ENCODE results near the gene ZNF236.

The ZNF236 gene

DNA sequence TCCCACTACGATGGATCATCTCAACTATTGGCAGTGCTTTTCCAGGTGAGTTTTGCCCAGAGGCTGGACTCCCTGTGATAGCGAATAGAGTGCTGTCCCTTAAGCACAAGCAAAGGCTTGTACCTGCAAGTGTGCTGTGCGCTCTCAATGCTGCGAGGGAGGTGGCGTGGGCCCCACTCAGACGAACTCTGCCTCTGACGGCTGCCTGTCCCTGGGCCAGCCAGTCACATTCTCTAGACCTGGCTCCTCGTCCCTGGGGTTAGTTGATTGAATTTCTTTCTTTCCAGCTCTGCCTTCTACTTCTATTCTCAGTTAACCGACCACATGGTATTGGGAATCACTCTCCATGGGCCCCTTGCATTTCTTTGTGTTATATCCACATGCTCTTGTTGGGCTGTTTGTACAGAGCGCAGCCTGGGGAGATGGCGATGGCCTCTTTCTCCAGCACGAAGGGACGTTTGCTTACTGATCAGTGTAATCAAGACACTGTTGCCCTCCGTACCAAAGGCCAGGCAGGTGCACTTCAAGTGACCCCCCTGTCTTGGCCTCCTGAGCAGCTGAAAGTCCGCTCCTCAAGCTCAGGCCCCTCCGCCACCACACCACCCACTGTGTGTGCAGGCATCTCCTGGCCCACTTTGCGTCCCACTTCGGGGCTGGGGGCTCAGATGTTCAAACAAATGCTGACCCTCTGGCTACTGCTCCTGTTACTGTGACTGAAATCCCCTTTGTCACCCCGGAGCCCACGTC, 151.3 kb downstream of the ZNF236 start:
- no peak for DNase-seq (ENCODE audit: low read depth)

DNA sequence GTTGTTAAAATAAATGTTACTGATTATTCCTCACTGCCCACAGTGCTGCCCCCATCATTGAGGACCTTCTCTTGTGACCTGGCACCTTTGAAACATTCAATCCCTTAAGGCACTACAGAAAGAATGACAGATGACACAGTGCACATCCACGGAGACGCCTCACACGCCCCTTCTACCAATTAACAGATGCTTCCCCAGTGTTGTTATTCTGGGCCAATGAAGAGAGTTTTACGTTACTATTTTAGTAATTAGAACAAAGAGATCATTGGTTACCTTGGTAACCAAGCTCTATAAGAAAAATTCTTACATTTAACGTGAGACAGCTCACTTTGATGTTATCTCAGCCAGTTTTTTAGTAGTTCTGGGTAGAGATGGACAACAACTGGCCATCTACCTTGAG, 152.0 kb downstream of the ZNF236 start:
- no peak for DNase-seq (ENCODE audit: low read depth)

- DNase-seq (ENCODE audit: low read depth) = no peak
Measured at GRCh38 chr18:76975577-76976110, 153.3 kb downstream of the ZNF236 start.

GRCh38 chr18:76977108-76977621, 154.8 kb downstream of the ZNF236 start:
- no peak for DNase-seq (ENCODE audit: low read depth)

- no peak for DNase-seq (ENCODE audit: low read depth)
Measured at GRCh38 chr18:76977684-76978232, 155.4 kb downstream of the ZNF236 start.

GRCh38 chr18:76978616-76979015, 156.3 kb downstream of the ZNF236 start:
- DNase-seq (ENCODE audit: low read depth) = no peak

GRCh38 chr18:76979111-76979751, 156.9 kb downstream of the ZNF236 start:
- DNase-seq (ENCODE audit: low read depth) = no peak

DNA sequence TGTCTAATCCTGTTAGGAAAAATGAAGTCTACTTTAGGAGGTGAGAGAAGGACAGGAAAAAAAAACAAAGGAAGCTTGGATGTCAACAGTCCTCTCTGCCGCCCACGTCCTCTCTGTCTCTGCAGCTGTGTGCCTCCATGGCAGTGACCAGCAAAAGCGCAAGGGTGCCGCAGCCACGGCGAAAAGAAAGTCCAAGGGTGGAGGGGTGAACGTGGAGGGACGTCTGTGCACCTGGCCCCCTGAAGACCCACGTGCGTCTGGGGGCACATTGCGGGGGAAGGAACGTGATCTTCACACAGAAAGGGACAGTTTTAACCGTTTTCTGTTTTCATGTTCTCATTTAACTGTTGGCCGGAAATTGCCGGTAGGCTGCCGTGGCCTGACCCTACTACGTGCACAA, 157.5 kb downstream of the ZNF236 start:
- no peak for DNase-seq (ENCODE audit: low read depth)

DNA sequence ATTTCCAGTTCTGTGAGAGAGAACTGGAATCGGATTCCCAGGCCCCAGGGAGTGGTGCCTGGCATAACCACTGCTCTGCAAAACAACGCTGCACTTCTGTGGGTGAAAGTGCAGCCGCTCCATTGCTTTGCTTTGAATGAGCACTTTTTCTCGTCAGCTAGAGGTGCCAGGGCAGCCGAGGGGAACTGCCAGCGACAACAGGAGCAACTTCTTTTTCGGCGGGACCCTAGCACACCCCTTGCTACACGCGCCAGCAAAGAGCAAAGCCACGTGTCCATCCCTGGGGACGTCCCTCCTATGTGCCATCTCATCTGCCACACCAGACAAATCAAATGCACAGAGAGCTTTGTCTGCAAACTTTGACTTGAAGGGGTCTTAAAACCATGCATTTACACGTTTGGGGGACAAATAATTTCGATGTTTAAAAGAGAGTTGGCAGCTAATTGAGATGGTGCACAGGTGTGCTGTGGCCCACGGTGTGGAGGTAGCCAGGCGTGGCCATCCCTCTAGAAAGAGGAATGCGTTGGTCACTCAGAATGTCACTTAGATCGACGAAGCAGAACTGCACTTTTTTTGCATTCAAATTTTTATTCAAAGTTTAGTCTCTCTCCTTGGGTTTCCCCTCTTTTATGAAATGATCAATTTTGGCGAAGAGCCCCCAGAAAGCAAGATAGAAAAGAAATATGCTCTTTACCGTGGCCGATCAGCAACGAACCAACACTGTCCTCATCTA, 158.5 kb downstream of the ZNF236 start:
- no peak for DNase-seq (ENCODE audit: low read depth)

DNA sequence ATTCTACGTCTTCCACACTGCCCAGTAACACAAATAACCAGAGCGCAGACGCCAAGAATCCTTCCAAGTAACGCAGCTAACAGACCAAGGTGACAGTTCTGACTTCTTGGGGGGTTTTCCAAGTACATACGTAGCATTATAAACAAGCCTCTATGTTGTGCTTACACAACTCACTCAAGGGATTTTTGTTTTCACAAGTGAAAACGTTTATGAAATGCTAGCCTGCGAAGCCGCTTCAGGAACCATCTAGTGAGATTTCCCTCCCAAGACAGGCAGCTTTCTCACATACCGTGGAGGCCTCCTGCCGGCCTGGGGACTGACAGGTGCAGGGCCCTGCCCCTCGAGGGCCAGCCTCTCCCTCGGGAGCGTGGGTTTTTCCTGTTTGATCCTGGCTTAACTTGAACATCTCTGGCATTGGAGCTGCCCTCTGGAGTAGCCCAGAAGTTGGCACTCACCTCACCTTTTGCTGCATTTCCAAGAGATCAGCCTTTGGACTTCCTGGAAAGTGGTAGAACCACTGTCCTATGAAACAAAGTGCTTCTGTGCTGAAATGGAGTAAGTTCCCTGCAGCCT, 159.1 kb downstream of the ZNF236 start:
- no peak for DNase-seq (ENCODE audit: low read depth)

DNA sequence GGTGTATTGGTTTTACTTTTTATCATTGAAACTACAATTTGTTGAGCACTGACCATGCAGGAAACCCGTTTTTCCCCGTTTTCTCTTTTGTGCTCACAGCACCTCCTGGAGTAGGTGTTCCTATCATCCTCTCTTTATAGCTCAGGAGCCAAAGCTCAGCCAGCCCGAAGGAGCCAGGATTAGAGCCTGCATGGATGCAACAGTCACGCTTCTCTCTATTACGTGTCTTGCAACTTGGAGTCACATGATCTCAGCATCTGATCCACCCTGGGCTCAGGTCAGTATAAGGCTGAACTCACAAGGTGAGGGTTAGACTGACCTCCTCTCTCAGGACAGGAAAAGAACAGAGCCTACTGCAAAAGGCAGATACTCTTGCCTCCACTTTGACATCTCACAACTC, 159.7 kb downstream of the ZNF236 start:
- no peak for DNase-seq (ENCODE audit: low read depth)

DNA sequence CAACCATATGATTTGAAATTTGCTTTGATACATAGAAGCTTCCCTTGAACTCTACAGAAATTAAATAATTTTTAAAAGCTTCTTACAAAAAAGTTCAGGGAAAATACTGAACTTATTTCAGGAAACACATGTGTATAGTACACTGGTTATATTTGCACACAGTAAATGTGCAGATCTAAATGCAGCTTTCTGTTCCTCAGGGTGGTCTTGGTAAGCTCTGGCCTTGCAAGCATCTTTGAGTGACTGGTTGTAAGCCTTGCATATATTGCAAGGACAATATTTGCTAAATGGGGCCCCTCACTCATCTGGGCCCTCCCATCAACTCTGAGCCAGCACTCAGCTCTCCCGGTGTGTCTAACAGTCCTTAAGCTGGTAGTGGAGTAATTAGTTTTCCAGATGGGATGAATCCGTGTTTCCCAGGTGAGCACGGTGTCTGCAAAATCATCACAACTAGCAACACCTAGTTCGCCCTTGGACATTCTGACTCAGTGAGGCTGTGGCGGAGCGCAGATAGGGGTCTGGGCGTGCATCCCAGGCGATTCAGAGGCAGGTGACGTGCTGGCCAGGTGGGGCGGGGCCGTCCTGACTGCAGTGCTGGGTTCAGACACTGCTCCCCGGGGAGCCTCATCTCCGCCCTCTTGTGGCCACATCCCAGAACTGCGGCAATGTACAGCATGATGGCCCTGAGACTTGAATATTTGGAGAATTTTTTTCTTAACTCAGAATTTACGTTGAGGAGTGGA, 160.7 kb downstream of the ZNF236 start:
- DNase-seq (ENCODE audit: low read depth) = peak; percentile 62

DNA sequence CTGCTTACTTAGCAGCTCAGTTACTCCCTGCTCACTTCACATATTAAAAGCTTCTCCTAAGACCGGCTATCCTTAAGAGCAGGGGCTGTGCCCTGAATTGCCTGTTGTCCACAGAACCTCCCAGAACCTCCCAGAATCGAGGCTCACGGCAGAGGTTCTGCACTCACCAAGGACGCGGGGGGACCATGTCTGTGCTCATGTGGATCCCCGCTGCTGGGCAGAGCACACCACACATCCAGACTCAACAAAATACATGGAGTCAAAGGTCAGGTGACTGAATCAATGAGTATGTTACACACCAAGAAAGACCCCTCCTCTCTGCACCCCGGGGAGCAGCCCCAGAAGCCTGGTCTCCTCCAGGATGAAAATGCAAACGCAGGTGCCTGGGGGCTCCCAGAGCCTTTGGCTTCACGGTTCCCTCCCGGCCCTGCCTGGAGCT, 161.3 kb downstream of the ZNF236 start:
- DNase-seq (ENCODE audit: low read depth) = no peak

- DNase-seq (ENCODE audit: low read depth) = no peak
Measured at GRCh38 chr18:76984193-76985155, 162.1 kb downstream of the ZNF236 start.

DNA sequence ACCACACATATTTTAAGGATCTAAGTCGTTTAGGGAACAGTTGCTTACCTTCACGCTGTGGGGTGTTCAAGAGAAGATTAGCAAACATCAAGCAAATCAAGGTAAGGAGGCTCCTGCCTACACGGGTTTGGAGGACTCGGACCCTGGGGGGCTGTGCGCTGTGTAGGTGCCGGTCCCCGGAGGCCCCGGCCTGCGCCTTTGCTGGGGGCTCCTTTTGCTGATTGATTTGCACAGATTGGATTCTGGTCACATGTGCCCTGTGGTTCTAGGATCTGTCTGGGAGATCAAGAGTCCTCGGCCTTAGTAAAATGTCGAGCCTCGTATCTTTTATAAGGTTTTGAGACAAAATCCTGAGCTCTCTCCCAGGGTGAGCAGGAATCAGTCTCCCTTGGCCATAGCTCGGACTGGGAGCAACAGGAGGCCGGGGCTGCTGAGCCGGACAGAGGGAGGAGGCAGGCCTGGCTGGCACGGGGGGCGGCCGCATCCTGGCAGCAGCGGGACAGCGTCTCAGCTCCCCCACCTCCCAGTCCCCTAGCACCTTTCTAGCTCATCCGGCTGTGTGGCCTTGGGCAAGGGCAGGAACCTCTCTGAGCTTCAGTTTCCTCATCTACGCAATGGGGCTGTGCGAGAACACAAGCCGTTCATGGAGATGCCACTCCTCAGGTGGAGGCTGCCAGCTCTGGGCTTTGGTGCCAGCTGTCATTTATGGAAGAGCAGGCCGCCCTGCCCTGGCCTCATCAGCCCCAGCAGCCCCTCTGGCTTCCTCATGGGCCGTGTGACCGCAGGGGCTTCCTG, 163.0 kb downstream of the ZNF236 start:
- DNase-seq (ENCODE audit: low read depth) = no peak

DNA sequence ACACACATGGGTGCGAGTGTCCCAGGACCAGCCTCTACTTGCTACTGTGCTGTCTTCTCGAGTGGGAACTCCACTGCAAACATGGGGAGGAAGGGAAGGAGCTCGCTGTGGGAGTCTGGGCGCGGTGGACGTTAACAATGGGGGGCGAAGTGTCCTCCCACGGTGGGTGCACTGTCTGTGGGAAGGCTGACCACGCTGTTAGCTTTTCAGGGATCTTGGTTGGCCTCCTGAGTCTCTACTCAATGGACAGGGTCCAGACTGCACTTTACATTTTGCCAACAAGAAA, 163.5 kb downstream of the ZNF236 start:
- DNase-seq (ENCODE audit: low read depth) = no peak

- no peak for DNase-seq (ENCODE audit: low read depth)
Measured at GRCh38 chr18:76986406-76986805, 164.0 kb downstream of the ZNF236 start.

DNA sequence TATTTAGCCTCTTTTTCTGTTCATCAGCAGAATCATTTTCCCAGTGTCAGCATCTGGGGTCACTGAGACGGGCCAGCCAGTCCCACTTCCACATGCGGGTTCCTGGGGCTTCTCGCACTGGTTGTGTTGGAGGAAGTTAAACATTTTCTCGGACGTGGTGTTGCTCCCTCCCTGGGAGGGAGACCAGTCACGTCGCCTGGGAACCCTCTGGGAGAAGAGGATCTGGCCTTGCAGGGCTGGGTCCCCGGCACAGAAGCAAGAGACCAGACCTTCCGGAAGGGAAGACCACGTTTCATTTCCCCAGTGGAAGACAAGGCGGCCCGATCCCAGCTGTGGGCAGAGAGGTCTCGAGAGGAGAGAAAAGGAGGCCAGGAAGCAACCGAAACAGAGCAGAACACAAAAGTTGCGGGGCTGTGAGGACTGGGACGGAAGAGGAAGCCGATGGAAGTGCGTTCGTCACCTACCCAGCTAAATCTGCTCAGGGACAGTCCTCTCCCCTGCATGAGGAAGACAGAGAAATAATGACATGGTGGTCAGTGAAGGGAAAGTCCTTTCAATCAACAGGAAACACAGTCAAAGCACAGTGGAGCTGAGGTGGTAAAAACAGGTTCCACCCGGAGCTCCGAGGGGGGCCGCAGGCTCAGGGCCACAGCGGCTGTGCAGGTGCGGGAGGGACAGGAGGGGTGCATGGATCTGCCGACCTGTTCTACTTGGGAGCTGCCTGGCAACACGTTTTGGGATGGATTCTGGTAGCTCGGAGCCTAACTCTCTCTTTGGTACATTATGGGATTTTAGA, 165.9 kb downstream of the ZNF236 start:
- no peak for DNase-seq (ENCODE audit: low read depth)
